Uterus (tissue), 2 donors: Measurements from ENCODE around the gene KLRC3.
"Not testable (repeated sequence)": the region's sequence is repeated elsewhere in the genome, so short reads cannot be mapped to it uniquely, and the experiment has no call there.

Experiments used
- POLR2A ChIP-seq, 2 donors: fragments of 450-650 bp; IDR thresholded peaks; one replicate each; pipeline ENCODE4 v1.6.1; 2016; ENCODE audit warnings: antibody characterized with exemption in 2 of 2, mild to moderate bottlenecking in 1 of 2, moderate library complexity in 1 of 2
- TF ChIP-seq, protein P1 (sequence below), 4 experiments: fragments of 200-600 bp in 2 of 4; fragments of 450-650 bp in 2 of 4; sonication (generic) in 2 of 4; IDR thresholded peaks; one replicate each; pipeline ENCODE4 v1.5.1; 2016 to 2019; ENCODE audit warnings: antibody characterized with exemption in 4 of 4, mild to moderate bottlenecking in 2 of 4, moderate library complexity in 1 of 4

DNA sequence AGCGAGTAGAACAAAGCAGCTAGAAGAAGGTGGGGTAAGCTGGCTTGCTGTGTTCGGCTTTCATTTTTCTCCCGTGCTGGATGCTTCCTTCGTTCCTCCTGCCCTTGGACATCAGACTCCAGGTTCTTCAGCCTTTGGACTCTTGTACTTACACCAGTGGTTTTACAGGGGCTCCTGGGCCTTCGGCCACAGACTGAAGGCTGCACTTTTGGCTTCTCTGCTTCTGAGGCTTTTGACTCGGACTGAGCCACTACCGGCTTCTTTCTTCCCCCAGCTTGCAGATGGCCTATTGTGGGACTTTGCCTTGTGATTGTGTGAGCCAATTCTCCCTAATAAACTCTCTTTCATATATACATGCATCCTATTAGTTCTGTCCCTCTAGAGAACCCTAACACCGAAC, 5.5 kb upstream of the KLRC3 start:
- TF ChIP-seq, protein P1, sequence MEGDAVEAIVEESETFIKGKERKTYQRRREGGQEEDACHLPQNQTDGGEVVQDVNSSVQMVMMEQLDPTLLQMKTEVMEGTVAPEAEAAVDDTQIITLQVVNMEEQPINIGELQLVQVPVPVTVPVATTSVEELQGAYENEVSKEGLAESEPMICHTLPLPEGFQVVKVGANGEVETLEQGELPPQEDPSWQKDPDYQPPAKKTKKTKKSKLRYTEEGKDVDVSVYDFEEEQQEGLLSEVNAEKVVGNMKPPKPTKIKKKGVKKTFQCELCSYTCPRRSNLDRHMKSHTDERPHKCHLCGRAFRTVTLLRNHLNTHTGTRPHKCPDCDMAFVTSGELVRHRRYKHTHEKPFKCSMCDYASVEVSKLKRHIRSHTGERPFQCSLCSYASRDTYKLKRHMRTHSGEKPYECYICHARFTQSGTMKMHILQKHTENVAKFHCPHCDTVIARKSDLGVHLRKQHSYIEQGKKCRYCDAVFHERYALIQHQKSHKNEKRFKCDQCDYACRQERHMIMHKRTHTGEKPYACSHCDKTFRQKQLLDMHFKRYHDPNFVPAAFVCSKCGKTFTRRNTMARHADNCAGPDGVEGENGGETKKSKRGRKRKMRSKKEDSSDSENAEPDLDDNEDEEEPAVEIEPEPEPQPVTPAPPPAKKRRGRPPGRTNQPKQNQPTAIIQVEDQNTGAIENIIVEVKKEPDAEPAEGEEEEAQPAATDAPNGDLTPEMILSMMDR (IDR thresholded peaks at IDR 0.05): not testable (repeated sequence)
- not testable (repeated sequence) for TF ChIP-seq POLR2A (IDR thresholded peaks at IDR 0.05)
